LNCaP clone FGC (cell line): ENCODE measurements around the gene TMEM147.

Source experiments
- DNase-seq: peaks from one replicate; pipeline ENCODE4 v3.0.0-alpha.2; 2011; ENCODE audit warnings: low read depth
- H3K4me3 ChIP-seq: 2 replicates; pipeline ENCODE4 v1.5.1; 2011; ENCODE audit warnings: mild to moderate bottlenecking, low read depth, low read length, control low read depth
- TF ChIP-seq, protein P1 (sequence below): IDR thresholded peaks from 2 replicates; pipeline ENCODE4 v1.5.1; 2012; ENCODE audit warnings: mild to moderate bottlenecking; ENCODE audit not compliant: control insufficient read depth, insufficient read depth; ENCODE audit errors: extremely low read depth

Gene TMEM147, protein sequence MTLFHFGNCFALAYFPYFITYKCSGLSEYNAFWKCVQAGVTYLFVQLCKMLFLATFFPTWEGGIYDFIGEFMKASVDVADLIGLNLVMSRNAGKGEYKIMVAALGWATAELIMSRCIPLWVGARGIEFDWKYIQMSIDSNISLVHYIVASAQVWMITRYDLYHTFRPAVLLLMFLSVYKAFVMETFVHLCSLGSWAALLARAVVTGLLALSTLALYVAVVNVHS

DNA sequence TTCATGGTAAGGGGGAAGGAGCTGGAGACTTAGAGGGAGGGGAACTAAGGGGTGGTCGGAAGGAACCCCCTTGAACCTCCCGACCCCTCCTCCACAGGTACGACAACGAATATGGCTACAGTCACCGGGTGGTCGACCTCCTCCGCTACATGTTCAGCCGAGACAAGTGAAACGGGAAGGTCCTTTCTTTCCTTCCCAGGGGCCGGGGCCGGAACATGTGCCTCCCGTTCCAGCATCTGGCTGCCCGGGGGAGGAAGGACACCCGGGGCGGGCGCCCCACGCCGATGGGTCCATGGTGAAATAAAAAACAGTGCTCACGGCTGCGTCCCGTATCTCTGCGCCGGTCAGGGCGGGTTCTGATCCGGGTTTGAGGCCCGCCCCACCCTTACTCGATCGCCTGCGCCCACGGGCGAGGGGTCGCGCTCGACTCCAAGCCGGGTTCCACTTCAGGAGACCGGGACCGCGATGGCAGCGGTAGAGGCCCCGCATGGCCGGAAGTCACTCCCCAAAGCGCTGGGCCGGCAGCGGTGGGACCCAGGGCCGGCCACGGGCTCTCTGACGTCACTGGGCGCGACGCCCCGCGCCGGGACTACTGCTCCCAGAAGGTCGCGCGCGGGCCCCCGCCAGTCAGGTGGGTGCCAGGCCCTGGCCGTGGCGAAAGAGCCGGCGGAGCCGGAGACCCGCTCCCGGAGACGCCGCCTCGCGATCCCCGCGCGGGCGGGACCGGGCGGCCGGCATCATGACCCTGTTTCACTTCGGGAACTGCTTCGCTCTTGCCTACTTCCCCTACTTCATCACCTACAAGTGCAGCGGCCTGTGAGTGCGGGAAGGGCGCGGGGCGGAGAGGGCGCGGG is at the start of gene TMEM147:
Gene TMEM147, plus strand, starts transcription at position 626 of the 854 bp plus-strand sequence. Its CDS starts 114 bp downstream, at position 740.
- TF ChIP-seq, protein P1, sequence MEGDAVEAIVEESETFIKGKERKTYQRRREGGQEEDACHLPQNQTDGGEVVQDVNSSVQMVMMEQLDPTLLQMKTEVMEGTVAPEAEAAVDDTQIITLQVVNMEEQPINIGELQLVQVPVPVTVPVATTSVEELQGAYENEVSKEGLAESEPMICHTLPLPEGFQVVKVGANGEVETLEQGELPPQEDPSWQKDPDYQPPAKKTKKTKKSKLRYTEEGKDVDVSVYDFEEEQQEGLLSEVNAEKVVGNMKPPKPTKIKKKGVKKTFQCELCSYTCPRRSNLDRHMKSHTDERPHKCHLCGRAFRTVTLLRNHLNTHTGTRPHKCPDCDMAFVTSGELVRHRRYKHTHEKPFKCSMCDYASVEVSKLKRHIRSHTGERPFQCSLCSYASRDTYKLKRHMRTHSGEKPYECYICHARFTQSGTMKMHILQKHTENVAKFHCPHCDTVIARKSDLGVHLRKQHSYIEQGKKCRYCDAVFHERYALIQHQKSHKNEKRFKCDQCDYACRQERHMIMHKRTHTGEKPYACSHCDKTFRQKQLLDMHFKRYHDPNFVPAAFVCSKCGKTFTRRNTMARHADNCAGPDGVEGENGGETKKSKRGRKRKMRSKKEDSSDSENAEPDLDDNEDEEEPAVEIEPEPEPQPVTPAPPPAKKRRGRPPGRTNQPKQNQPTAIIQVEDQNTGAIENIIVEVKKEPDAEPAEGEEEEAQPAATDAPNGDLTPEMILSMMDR = no peak
- peak; percentile 59 for DNase-seq

DNA sequence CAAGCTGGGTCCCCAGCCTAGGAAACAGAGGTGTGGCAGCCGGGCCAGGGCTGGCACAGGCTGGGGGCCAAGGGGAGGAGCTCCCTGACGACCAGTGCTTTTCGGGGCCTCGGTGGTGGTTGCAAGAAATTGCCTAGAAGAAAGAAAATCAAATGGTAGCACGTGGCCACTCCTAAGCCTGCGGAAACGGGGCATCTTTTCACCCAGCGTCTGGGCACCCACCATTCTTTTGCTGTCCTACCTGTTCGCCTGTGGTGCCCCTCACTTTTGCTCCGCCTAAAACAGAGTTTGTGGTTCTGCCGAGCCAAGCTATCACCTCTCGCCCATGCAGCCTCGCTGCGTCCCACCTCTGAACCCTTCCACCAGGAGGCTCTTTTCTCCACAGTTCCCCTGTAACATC is 48.0 kb upstream of the TMEM147 start:
- H3K4me3 ChIP-seq = no peak overlapping the region
- TF ChIP-seq, protein P1 = no peak
- no peak for DNase-seq

More for the DNA sequence above, at the start of gene TMEM147:
- H3K4me3 ChIP-seq = peak within 1 kb of the TSS; percentile 98

DNA sequence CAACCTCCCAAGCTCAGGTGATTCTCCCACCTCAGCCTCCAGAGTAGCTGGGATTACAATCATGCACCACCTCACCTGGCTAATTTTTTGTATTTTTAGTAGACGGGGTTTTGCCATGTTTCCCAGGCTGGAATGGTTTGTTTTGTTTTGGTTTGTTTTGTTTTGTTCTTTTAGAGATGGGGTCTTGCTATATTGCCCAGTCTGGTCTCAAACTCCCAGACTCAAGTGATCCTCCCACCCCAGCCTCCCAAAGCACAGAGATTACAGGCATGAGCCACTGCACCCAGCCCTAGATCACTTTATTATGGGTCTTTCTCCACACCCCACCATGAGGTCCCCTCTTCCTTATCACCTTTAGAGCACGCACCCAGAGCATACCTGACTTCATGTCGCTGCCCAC is 47.2 kb upstream of the TMEM147 start:
- TF ChIP-seq, protein P1 = no peak
- H3K4me3 ChIP-seq = no peak overlapping the region
- no peak for DNase-seq

DNA sequence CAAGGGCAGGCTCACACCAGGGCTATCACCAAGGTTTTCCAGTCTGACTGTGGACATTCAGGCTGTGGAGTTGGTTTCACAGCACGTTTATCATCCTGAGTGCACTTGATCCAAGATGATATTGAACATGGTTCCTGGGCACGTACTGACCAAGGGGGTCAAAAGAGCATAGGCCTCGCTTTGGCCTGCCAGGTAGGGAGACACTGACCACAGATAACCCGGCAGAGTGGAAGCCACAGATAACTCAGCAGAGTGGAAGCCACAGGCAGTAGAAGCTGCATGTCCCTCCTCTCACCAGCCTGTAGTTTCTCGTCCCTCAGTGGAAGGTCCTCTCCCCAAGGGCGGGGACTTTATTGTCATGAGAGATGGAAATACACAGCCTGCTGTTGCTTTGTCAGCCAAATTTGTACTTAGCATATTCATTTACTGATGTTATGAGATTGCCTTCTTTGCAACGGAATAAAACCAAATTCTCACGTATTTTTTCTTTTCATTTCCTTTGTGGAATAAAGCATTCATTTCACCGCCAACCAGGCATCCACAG is 46.4 kb upstream of the TMEM147 start:
- TF ChIP-seq, protein P1 = no peak
- no peak overlapping the region for H3K4me3 ChIP-seq
- no peak for DNase-seq

DNA sequence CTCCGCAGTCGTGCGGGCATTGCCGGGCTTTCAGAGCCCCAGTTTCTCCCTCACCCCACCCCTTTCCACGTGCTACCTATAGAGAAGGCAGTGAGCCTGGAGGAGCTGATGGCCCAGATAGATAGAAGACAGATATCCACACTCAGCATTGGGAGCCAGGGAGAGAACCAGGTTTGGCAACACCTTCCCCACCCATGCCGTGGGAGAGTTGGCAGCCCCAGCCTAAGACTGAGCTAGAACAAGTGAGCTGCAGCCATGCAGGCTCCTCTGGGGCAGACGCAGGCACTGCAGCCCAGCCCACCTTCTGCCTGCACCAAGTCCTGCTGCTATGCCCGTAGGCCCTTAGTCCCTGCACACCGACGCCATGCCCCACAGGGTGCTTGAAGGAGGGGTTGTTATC is 44.8 kb upstream of the TMEM147 start:
- TF ChIP-seq, protein P1 = no peak
- H3K4me3 ChIP-seq = no peak overlapping the region
- DNase-seq = no peak

DNA sequence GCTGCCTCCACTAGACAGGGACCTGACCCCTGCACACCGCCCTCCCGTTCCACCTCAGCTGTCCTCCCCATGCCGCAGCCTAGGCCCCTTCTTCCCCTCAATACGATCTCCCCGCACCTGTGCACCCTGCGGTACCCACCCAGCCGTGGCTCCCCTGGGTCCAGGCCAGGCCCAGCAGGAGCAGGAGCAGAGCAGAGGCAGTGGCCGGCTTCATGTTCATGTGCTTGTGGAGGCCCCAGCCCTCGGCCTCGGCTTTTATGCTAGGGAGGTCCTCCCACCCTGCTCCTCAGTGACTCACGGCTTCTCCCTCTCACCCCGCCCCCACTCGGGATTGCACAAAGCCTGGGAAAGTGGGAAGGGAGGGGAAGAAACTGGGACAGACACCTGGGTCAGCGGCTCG is 43.7 kb upstream of the TMEM147 start:
- DNase-seq = no peak
- TF ChIP-seq, protein P1 = no peak
- no peak overlapping the region for H3K4me3 ChIP-seq

DNA sequence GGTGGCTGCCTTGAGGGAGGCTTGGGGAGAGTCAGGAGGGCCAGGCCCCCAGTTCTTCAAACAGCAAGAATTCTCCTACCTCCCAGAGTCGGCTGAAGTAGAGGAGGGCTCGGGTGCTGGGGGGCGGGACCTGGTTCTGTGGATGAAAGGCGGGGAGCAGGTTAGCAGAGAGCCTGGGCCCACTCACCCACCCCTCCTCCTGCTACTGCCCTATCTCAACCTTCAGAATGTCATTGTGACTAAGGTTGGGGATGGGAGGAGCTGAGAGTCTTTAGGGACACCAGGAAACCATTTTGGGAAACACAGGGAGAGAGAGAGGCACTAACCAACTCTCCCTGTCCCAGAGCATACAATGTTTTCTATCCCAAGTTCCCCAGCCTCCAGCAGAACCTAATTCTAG is 42.7 kb upstream of the TMEM147 start:
- H3K4me3 ChIP-seq = no peak overlapping the region
- no peak for DNase-seq
- TF ChIP-seq, protein P1 = no peak
